HepG2 (cell line): ENCODE results near the gene DNM3. TPM values are rescaled to one million over a fixed set of nuclear protein-coding genes. Genes with fewer than 3 reads are reported as not detected.

Experiments used
- AKNA ChIP-seq: sonication (generic); formaldehyde crosslinking; IDR thresholded peaks from 2 replicates; pipeline ENCODE4 v1.4.0; 2020; ENCODE audit warnings: missing genetic modification reagents, borderline replicate concordance
- ARID2 ChIP-seq: sonication (generic); formaldehyde crosslinking; IDR thresholded peaks from 2 replicates; pipeline ENCODE4 v1.8.1; 2022; ENCODE audit warnings: mild to moderate bottlenecking, missing genetic modification reagents, borderline replicate concordance
- CEBPG ChIP-seq: IDR thresholded peaks from 2 replicates; pipeline ENCODE4 v1.6.1; 2016
- DMTF1 ChIP-seq: sonication (generic); formaldehyde crosslinking; IDR thresholded peaks from 2 replicates; pipeline ENCODE4 v1.4.0; 2020; ENCODE audit warnings: mild to moderate bottlenecking, missing genetic modification reagents
- DNMT1 ChIP-seq: sonication (generic); formaldehyde crosslinking; IDR thresholded peaks from 2 replicates; pipeline ENCODE4 v1.5.1; 2020; ENCODE audit warnings: mild to moderate bottlenecking, missing genetic modification reagents
- JUN ChIP-seq: sonication (generic); formaldehyde crosslinking; IDR thresholded peaks from 2 replicates; pipeline ENCODE4 v1.4.0; 2020; ENCODE audit warnings: mild to moderate bottlenecking, missing genetic modification reagents
- MTF2 ChIP-seq: sonication (generic); formaldehyde crosslinking; IDR thresholded peaks from 2 replicates; pipeline ENCODE4 v1.5.0; 2020; ENCODE audit warnings: missing genetic modification reagents, borderline replicate concordance
- PCBP2 ChIP-seq: fragments of 200-400 bp; formaldehyde crosslinking; optimal IDR thresholded peaks from 2 replicates; pipeline ENCODE3; 2018; ENCODE audit warnings: low read length, low read depth; ENCODE audit not compliant: poor library complexity, severe bottlenecking
- RBFOX2 ChIP-seq: fragments of 200-400 bp; formaldehyde crosslinking; IDR thresholded peaks from 2 replicates; pipeline ENCODE4 v1.6.1; 2017; ENCODE audit warnings: low read depth, mild to moderate bottlenecking, low read length
- ZNF20 ChIP-seq: sonication (generic); formaldehyde crosslinking; IDR thresholded peaks from 2 replicates; pipeline ENCODE4 v1.4.0; 2020; ENCODE audit warnings: mild to moderate bottlenecking, moderate library complexity, missing genetic modification reagents
- ZNF337 ChIP-seq: sonication (generic); formaldehyde crosslinking; IDR thresholded peaks from 2 replicates; pipeline ENCODE4 v1.5.1; 2020; ENCODE audit warnings: missing genetic modification reagents, low read depth, mild to moderate bottlenecking, borderline replicate concordance
- ZNF33B ChIP-seq: sonication (generic); formaldehyde crosslinking; IDR thresholded peaks from 2 replicates; pipeline ENCODE4 v1.5.1; 2020; ENCODE audit warnings: mild to moderate bottlenecking, missing genetic modification reagents
- ZNF562 ChIP-seq: sonication (generic); formaldehyde crosslinking; IDR thresholded peaks from 2 replicates; pipeline ENCODE4 v1.8.0; 2022; ENCODE audit warnings: missing genetic modification reagents, borderline replicate concordance
- ZNF790 ChIP-seq: sonication (generic); formaldehyde crosslinking; IDR thresholded peaks from 2 replicates; pipeline ENCODE4 v1.8.0; 2022; ENCODE audit warnings: missing genetic modification reagents, mild to moderate bottlenecking, borderline replicate concordance
- polyA plus RNA-seq, 8 experiments: library from polyadenylated mRNA; depleted of rRNA in 3 of 8; stranded (reverse) in 7 of 8; unstranded in 1 of 8; fragments of >200 nt; fragmentation: Illumina TruSeq in 4 of 8; extraction: Trizol in 4 of 8; gene quantifications; 2 replicates each; pipeline versions ENCODE4 v1.2.1 to v1.2.3, GENCODE V29; 2011 to 2016; ENCODE audit warnings: low read depth in 4 of 8, missing spikeins in 1 of 8, mixed read lengths in 1 of 8; ENCODE audit not compliant: insufficient read depth in 1 of 8
- total RNA-seq, 5 experiments: library from RNA; depleted of rRNA; stranded (reverse); fragments of >200 nt; fragmentation: Illumina TruSeq; extraction: Trizol; gene quantifications; 2 replicates each; pipeline ENCODE4 v1.2.3, GENCODE V29; 2016; ENCODE audit warnings: low read depth in 1 of 5

Gene DNM3
- total and polyA plus RNA-seq, 2 of the 13 experiments (the other 11 are each of a cell fraction or from before 2014, with no cell fraction given), result 0.05 TPM; not detected in 1

DNA sequence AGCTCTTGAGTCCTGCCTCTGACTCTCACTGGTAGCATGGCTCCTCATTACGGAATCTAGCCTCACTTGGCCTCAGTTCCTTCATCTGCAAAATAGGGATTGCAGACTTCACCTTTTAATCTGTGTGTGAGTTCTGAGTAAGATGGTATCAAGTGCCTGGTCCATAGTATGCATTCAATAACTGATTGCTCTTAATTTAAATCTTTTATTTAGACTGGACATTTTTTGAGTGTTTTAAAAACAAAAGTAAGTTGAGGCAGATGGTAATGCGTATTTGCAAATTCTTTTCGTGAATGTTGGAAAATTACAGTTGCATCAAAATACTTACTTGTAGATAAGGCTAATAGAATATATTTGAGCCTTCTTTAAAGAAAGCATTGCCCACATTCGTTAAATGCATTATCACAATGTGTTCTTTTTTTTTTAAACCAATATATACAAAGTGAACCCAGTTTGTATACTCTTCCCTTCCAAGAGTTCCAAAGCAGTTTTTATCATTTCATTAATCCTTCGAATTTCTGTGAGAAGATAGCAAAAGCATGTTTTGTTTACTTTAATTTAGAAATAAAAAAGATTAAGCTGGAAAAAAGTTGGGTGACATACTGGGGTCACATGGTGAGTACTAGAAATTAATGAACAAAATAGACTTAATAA, 8.1 kb downstream of the DNM3 start (continued):
- TF ChIP-seq AKNA (CRISPR knock-in tag), result no peak
- no peak for TF ChIP-seq ZNF337 (CRISPR knock-in tag)
- no peak for TF ChIP-seq PCBP2
- no peak for TF ChIP-seq MTF2 (CRISPR knock-in tag)
- TF ChIP-seq DNMT1, result no peak
- TF ChIP-seq ARID2, result no peak
- no peak for TF ChIP-seq CEBPG (CRISPR knock-in tag)
- no peak for TF ChIP-seq JUN
- no peak for TF ChIP-seq ZNF562 (CRISPR knock-in tag)
- TF ChIP-seq ZNF33B (CRISPR knock-in tag), result no peak
- no peak for TF ChIP-seq ZNF790 (CRISPR knock-in tag)
- TF ChIP-seq DMTF1 (CRISPR knock-in tag), result no peak
- no peak for TF ChIP-seq ZNF20 (CRISPR knock-in tag)
- TF ChIP-seq RBFOX2, result no peak
